HepG2 (cell line): ENCODE data around the gene PKP3. TPM values are rescaled to one million over a fixed set of nuclear protein-coding genes. Genes with fewer than 3 reads are reported as not detected.
A peak's percentile ranks its signal among the peaks of the same experiment; 100 is the strongest.

ENCODE experiments used
- BCL3 ChIP-seq: sonication (generic); formaldehyde crosslinking; IDR thresholded peaks from 2 replicates; pipeline ENCODE4 v1.5.1; 2020; ENCODE audit warnings: mild to moderate bottlenecking, missing genetic modification reagents, moderate library complexity
- BRD4 ChIP-seq: sonication (generic); formaldehyde crosslinking; IDR thresholded peaks from 2 replicates; pipeline ENCODE4 v1.4.0; 2020; ENCODE audit warnings: missing genetic modification reagents
- CBFB ChIP-seq: sonication (generic); formaldehyde crosslinking; IDR thresholded peaks from 2 replicates; pipeline ENCODE4 v1.4.0; 2020; ENCODE audit warnings: missing genetic modification reagents
- ELF3 ChIP-seq: IDR thresholded peaks from 2 replicates; pipeline ENCODE4 v1.6.1; 2016; ENCODE audit warnings: missing genetic modification reagents, missing compliant biosample characterization
- FLYWCH1 ChIP-seq: sonication (generic); formaldehyde crosslinking; IDR thresholded peaks from 2 replicates; pipeline ENCODE4 v1.8.1; 2023; ENCODE audit warnings: mild to moderate bottlenecking, missing genetic modification reagents
- FOSL1 ChIP-seq: sonication (generic); formaldehyde crosslinking; IDR thresholded peaks from 2 replicates; pipeline ENCODE4 v1.9.0; 2021; ENCODE audit warnings: missing genetic modification reagents, borderline replicate concordance
- GABPB1 ChIP-seq: IDR thresholded peaks from 2 replicates; pipeline ENCODE4 v1.6.1; 2016; ENCODE audit warnings: mild to moderate bottlenecking, missing genetic modification reagents, moderate library complexity, missing compliant biosample characterization
- LBX2 ChIP-seq: sonication (generic); formaldehyde crosslinking; IDR thresholded peaks from 2 replicates; pipeline ENCODE4 v1.5.0; 2020; ENCODE audit warnings: missing genetic modification reagents, mild to moderate bottlenecking, borderline replicate concordance
- MAFG ChIP-seq: sonication (generic); formaldehyde crosslinking; IDR thresholded peaks from 2 replicates; pipeline ENCODE4 v1.5.1; 2020; ENCODE audit warnings: mild to moderate bottlenecking, missing genetic modification reagents
- MNT ChIP-seq: fragments of 450-650 bp; IDR thresholded peaks from 2 replicates; pipeline ENCODE4 v1.6.1; 2016
- NFKBIZ ChIP-seq: IDR thresholded peaks from 2 replicates; pipeline ENCODE4 v1.6.1; 2018; ENCODE audit warnings: missing genetic modification reagents, missing compliant biosample characterization
- NRL ChIP-seq: sonication (generic); formaldehyde crosslinking; IDR thresholded peaks from 2 replicates; pipeline ENCODE4 v1.5.0; 2020; ENCODE audit warnings: missing genetic modification reagents, mild to moderate bottlenecking, moderate library complexity, borderline replicate concordance
- PAWR ChIP-seq: sonication (generic); formaldehyde crosslinking; IDR thresholded peaks from 2 replicates; pipeline ENCODE4 v1.4.0; 2020; ENCODE audit warnings: missing genetic modification reagents, mild to moderate bottlenecking, borderline replicate concordance
- PHF8 ChIP-seq: sonication (generic); formaldehyde crosslinking; IDR thresholded peaks from 2 replicates; pipeline ENCODE4 v1.5.0; 2020; ENCODE audit warnings: missing genetic modification reagents
- PRPF4 ChIP-seq: fragments of 200-400 bp; formaldehyde crosslinking; IDR thresholded peaks from 2 replicates; pipeline ENCODE4 v1.6.1; 2016; ENCODE audit warnings: low read length, low read depth; ENCODE audit not compliant: poor library complexity, severe bottlenecking
- RFX5 ChIP-seq: IDR thresholded peaks from 2 replicates; pipeline ENCODE4 v1.6.1; 2011; ENCODE audit warnings: low read depth, low read length, improper control_type of control experiment
- TERF1 ChIP-seq: sonication (generic); formaldehyde crosslinking; IDR thresholded peaks from 2 replicates; pipeline ENCODE4 v1.8.0; 2022; ENCODE audit warnings: mild to moderate bottlenecking, missing genetic modification reagents, moderate library complexity
- YEATS4 ChIP-seq: sonication (generic); formaldehyde crosslinking; IDR thresholded peaks from 2 replicates; pipeline ENCODE4 v1.4.0; 2020; ENCODE audit warnings: missing genetic modification reagents, borderline replicate concordance
- ZNF207 ChIP-seq: fragments of 450-650 bp; IDR thresholded peaks from 2 replicates; pipeline ENCODE4 v1.6.1; 2016; ENCODE audit warnings: antibody characterized with exemption, borderline replicate concordance
- ZNF256 ChIP-seq: sonication (generic); formaldehyde crosslinking; conservative IDR thresholded peaks from 2 replicates; pipeline ENCODE4 v1.4.0; 2020; ENCODE audit warnings: missing genetic modification reagents
- ZNF292 ChIP-seq: sonication (generic); formaldehyde crosslinking; IDR thresholded peaks from 2 replicates; pipeline ENCODE4 v1.8.1; 2022; ENCODE audit warnings: mild to moderate bottlenecking, low read depth, missing genetic modification reagents, borderline replicate concordance
- ZNF367 ChIP-seq: sonication (generic); formaldehyde crosslinking; IDR thresholded peaks from 2 replicates; pipeline ENCODE4 v1.4.0; 2020; ENCODE audit warnings: missing genetic modification reagents, borderline replicate concordance
- ZNF446 ChIP-seq: sonication (generic); formaldehyde crosslinking; IDR thresholded peaks from 2 replicates; pipeline ENCODE4 v1.5.0; 2020; ENCODE audit warnings: mild to moderate bottlenecking, missing genetic modification reagents
- ZNF569 ChIP-seq: sonication (generic); formaldehyde crosslinking; IDR thresholded peaks from 2 replicates; pipeline ENCODE4 v1.5.0; 2020; ENCODE audit warnings: mild to moderate bottlenecking, missing genetic modification reagents, moderate library complexity, borderline replicate concordance
- ZNF570 ChIP-seq: sonication (generic); formaldehyde crosslinking; IDR thresholded peaks from 2 replicates; pipeline ENCODE4 v1.4.0; 2020; ENCODE audit warnings: mild to moderate bottlenecking, missing genetic modification reagents, borderline replicate concordance
- ZNF576 ChIP-seq: sonication (generic); formaldehyde crosslinking; IDR thresholded peaks from 2 replicates; pipeline ENCODE4 v1.4.0; 2020; ENCODE audit warnings: mild to moderate bottlenecking, missing genetic modification reagents
- ZNF7 ChIP-seq: IDR thresholded peaks from 2 replicates; pipeline ENCODE4 v1.6.1; 2016; ENCODE audit warnings: missing biosample characterization, missing genetic modification reagents
- ZNF782 ChIP-seq: sonication (generic); formaldehyde crosslinking; IDR thresholded peaks from 2 replicates; pipeline ENCODE4 v1.4.0; 2020; ENCODE audit warnings: missing genetic modification reagents, mild to moderate bottlenecking, borderline replicate concordance
- polyA plus RNA-seq, 8 experiments: library from polyadenylated mRNA; depleted of rRNA in 3 of 8; stranded (reverse) in 7 of 8; unstranded in 1 of 8; fragments of >200 nt; fragmentation: Illumina TruSeq in 4 of 8; extraction: Trizol in 4 of 8; gene quantifications; 2 replicates each; pipeline versions ENCODE4 v1.2.1 to v1.2.3, GENCODE V29; 2011 to 2016; ENCODE audit warnings: low read depth in 4 of 8, missing spikeins in 1 of 8, mixed read lengths in 1 of 8; ENCODE audit not compliant: insufficient read depth in 1 of 8
- total RNA-seq, 5 experiments: library from RNA; depleted of rRNA; stranded (reverse); fragments of >200 nt; fragmentation: Illumina TruSeq; extraction: Trizol; gene quantifications; 2 replicates each; pipeline ENCODE4 v1.2.3, GENCODE V29; 2016; ENCODE audit warnings: low read depth in 1 of 5

Gene PKP3
- total and polyA plus RNA-seq, 2 of the 13 experiments (the other 11 are each of a cell fraction or from before 2014, with no cell fraction given) = 18.0 to 28.7 TPM

GRCh38 chr11:442611-443081, 48.6 kb downstream of the PKP3 start (continued):
- TF ChIP-seq YEATS4 (CRISPR knock-in tag) (no peak), ZNF256 (CRISPR knock-in tag) (no peak), MAFG (no peak), PAWR (CRISPR knock-in tag) (no peak), BRD4 (CRISPR knock-in tag) (no peak), ELF3 (no peak), ZNF446 (no peak), NRL (CRISPR knock-in tag) (peak; percentile 39; the same call in 1 of the 2 replicates), ZNF576 (CRISPR knock-in tag) (no peak), FLYWCH1 (no peak), FOSL1 (CRISPR knock-in tag) (no peak), ZNF292 (peak; percentile 46; the same call in 1 of the 2 replicates), NFKBIZ (CRISPR knock-in tag) (no peak), BCL3 (CRISPR knock-in tag) (no peak), ZNF207 (no peak), ZNF7 (CRISPR knock-in tag) (no peak), TERF1 (CRISPR knock-in tag) (no peak), PRPF4 (no peak), GABPB1 (CRISPR knock-in tag) (peak; percentile 15; the same call in 1 of the 2 replicates), PHF8 (CRISPR knock-in tag) (peak; percentile 24; the same call in 1 of the 2 replicates), LBX2 (no peak), ZNF782 (CRISPR knock-in tag) (no peak), RFX5 (no peak), CBFB (CRISPR knock-in tag) (no peak), ZNF569 (CRISPR knock-in tag) (no peak), ZNF570 (CRISPR knock-in tag) (no peak), ZNF367 (CRISPR knock-in tag) (no peak), MNT (no peak)
